ENCODE data around the gene OPCML. TPM values are rescaled to one million over a fixed set of nuclear protein-coding genes. Genes with fewer than 3 reads are reported as not detected.

Gene OPCML
- total RNA-seq, 2 donors from 2014 or later: 0.34 TPM; not detected in 1

GRCh38 chr11:132785878-132786277, 746.4 kb downstream of the OPCML start:
- Histone ChIP-seq H3K27ac (no peak overlapping the region), H3K9me3 (no peaks in the 10 kb centered on the region), H3K4me1 (replicated peaks) (no peaks in the 10 kb centered on the region), H3K4me3 (no peak overlapping the region), H3K27me3 (replicated peaks; ENCODE audit: insufficient read depth) (no peaks in the 10 kb centered on the region), H3K36me3 (no peaks in the 10 kb centered on the region)
- WGBS: 72% methylated on average over 4 of the region's 4 CpGs
- TF ChIP-seq CTCF (IDR thresholded peaks at IDR 0.05) (no peak), POLR2AphosphoS5 (IDR thresholded peaks at IDR 0.05) (no peak), POLR2A (IDR thresholded peaks at IDR 0.05) (no peak)
- intact Hi-C loops (cut with DNase I): no loop called here
- no peak for DNase-seq (ENCODE audit: low spot score)

- TF ChIP-seq POLR2AphosphoS5 (IDR thresholded peaks at IDR 0.05): no peak
- TF ChIP-seq POLR2A (IDR thresholded peaks at IDR 0.05): no peak
- no peak for TF ChIP-seq CTCF (IDR thresholded peaks at IDR 0.05)
- WGBS: 49% methylated on average over 5 of the region's 5 CpGs
- H3K4me3 ChIP-seq: no peak overlapping the region
- intact Hi-C loops (cut with DNase I): no loop called here
- DNase-seq (ENCODE audit: low spot score): no peak
- no peaks in the 10 kb centered on the region for H3K4me1 ChIP-seq (replicated peaks)
- no peaks in the 10 kb centered on the region for H3K9me3 ChIP-seq
- H3K27ac ChIP-seq: no peak overlapping the region
- H3K27me3 ChIP-seq (replicated peaks; ENCODE audit: insufficient read depth): no peaks in the 10 kb centered on the region
- no peaks in the 10 kb centered on the region for H3K36me3 ChIP-seq
Observed at GRCh38 chr11:132784441-132784840, 747.9 kb downstream of the OPCML start.

DNA sequence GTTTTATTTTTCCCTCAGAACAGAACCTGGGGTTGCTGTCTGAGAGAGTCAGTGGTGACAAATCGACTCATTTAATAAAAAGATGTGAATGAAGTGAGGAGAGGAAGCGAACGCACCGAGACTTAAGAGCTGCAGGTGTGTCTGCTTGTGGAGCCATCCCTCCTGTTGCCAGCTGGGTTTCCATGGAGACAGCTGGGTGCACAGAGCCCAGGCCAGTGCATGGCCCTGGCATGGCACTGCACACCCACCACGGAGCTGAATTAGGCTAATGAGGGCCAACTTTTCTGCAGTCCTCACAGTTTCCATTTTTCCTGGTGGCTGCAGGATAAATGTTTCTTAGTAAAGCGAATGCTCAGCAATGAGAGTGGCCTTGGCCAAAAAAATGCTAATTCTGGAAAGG, 750.2 kb downstream of the OPCML start:
- Histone ChIP-seq H3K27me3 (replicated peaks; ENCODE audit: insufficient read depth) (no peaks in the 10 kb centered on the region), H3K36me3 (no peaks in the 10 kb centered on the region), H3K4me1 (replicated peaks) (no peaks in the 10 kb centered on the region), H3K4me3 (no peak overlapping the region), H3K9me3 (no peaks in the 10 kb centered on the region), H3K27ac (no peak overlapping the region)
- 65% methylated on average over 6 of the region's 6 CpGs for WGBS
- DNase-seq (ENCODE audit: low spot score): no peak
- intact Hi-C loops (cut with DNase I): no loop called here
- no peak for TF ChIP-seq CTCF (IDR thresholded peaks at IDR 0.05)
- TF ChIP-seq POLR2A (IDR thresholded peaks at IDR 0.05): no peak
- TF ChIP-seq POLR2AphosphoS5 (IDR thresholded peaks at IDR 0.05): no peak

DNA sequence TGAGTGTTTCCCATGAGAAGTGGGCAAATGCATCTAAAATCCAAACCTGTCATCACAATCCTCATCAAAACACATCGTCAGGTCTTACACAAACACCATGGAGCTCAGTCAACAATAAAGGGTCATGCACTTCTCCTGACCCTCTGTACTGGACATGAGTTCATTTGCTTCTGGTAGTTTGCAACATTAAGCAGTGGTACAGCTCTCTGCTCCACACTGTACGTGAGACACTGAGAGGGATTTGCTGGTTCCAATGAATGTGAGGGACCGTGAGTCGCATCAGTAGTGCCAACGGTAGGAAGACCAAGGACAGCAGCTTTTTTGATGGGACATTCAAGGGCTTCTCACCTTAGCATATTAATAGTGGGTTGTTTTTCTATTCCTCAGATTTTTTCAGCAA, 752.3 kb downstream of the OPCML start:
- no peaks in the 10 kb centered on the region for H3K4me1 ChIP-seq (replicated peaks)
- no peak overlapping the region for H3K4me3 ChIP-seq
- H3K27me3 ChIP-seq (replicated peaks; ENCODE audit: insufficient read depth): no peaks in the 10 kb centered on the region
- no peaks in the 10 kb centered on the region for H3K9me3 ChIP-seq
- TF ChIP-seq POLR2AphosphoS5 (IDR thresholded peaks at IDR 0.05) (no peak), CTCF (IDR thresholded peaks at IDR 0.05) (no peak)
- intact Hi-C loops (cut with DNase I): no loop called here
- DNase-seq (ENCODE audit: low spot score): no peak
- WGBS: 64% methylated on average over 5 of the region's 5 CpGs
- H3K36me3 ChIP-seq: no peaks in the 10 kb centered on the region
- H3K27ac ChIP-seq: no peak overlapping the region

DNA sequence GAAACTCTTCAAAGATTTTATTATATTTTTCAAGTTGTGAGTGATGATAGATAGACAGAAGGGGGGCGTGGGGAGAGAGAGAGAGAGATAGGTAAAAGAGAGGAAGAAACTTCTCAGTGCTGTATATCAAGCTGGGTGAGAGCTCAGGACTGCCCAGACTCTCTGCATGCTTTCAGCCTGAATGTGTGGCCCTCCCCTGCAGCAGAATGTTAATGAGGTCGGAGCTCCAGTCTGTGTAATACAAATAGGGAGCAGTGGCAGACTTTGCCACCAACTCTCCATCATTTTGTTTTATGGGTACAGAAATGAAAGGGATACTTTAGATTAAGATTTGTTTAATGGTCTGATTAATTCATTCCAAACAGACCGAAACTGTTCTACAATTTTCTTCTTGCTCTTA, 752.8 kb downstream of the OPCML start:
- no peak for DNase-seq (ENCODE audit: low spot score)
- Histone ChIP-seq H3K4me1 (replicated peaks) (no peaks in the 10 kb centered on the region), H3K4me3 (no peak overlapping the region), H3K27me3 (replicated peaks; ENCODE audit: insufficient read depth) (no peaks in the 10 kb centered on the region), H3K9me3 (no peaks in the 10 kb centered on the region), H3K36me3 (no peaks in the 10 kb centered on the region), H3K27ac (no peak overlapping the region)
- TF ChIP-seq POLR2A (IDR thresholded peaks at IDR 0.05) (no peak), CTCF (IDR thresholded peaks at IDR 0.05) (no peak), POLR2AphosphoS5 (IDR thresholded peaks at IDR 0.05) (no peak)
- 42% methylated on average over 2 of the region's 3 CpGs for WGBS
- intact Hi-C loops (cut with DNase I): no loop called here

All from prostate gland (tissue), 2 donors.